Stimulated activated CD8-positive, alpha-beta memory T cell treated with anti-CD3 and anti-CD28 coated beads, Interleukin-2, amount 100 ng/mL, for 48 hours (primary cell): ENCODE data around the gene MLNR.
A peak's percentile ranks its signal among the peaks of the same experiment; 100 is the strongest.

Source experiments
- DNase-seq, 2 donors: peaks; one replicate each; pipeline ENCODE4 v3.0.0-alpha.2; 2020; ENCODE audit warnings: low read depth in 2 of 2

Gene MLNR, protein sequence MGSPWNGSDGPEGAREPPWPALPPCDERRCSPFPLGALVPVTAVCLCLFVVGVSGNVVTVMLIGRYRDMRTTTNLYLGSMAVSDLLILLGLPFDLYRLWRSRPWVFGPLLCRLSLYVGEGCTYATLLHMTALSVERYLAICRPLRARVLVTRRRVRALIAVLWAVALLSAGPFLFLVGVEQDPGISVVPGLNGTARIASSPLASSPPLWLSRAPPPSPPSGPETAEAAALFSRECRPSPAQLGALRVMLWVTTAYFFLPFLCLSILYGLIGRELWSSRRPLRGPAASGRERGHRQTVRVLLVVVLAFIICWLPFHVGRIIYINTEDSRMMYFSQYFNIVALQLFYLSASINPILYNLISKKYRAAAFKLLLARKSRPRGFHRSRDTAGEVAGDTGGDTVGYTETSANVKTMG

GRCh38 chr13:49220036-49220855 lies at the start of gene MLNR:
MLNR (plus strand) TSS chr13:49220338; CDS start chr13:49220338, 0 bp downstream.
- peak; percentile 22 for DNase-seq

DNA sequence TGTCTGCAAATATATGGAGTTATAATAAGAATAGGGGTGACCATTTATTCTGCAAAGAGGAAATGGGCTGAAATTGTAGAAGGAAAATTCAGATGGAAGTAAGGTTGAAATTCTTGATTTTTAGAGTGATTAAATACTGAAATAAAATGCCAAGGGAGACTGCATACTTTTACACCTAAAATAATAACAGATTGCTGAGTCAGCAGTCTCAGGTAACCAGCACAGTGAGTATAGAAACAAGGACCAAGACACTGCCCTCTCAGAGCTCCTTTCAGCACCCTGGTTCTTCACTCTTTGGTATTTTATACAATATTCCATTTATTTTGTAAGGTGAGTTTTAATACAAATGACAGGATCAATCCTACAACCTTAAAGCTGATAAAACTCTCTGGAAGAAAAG lies 48.8 kb upstream of the MLNR start:
- no peak for DNase-seq

DNA sequence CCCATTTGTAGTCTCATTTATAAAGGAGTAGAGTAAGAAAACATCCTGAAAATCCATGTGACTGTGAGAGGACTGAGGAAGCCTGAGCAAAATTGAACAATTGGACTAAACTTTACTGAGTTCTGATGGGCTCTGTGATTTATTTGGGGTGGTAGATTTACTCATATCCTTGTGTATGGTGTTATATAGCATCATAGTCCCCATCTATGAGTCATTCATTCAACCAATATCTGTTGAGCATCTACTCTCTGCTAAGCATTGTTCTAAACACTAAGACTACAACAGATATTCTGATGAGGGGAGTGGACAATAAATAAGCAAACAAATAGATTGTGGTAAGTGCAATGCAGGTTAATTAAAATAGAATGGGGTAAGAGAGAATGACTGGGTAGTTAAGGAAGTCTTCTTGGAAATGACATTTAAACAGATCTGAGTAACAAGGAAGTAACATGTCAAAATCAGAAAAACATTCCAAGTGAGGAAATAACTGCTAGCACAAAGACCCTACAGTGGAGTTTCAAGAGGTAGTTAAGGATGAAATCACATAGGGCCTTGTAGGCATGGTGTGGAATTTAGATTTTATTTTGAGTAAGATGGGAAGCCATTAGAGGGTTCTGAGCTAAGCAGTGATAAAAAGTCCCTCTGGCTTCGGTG lies 36.3 kb upstream of the MLNR start:
- no peak for DNase-seq

DNA sequence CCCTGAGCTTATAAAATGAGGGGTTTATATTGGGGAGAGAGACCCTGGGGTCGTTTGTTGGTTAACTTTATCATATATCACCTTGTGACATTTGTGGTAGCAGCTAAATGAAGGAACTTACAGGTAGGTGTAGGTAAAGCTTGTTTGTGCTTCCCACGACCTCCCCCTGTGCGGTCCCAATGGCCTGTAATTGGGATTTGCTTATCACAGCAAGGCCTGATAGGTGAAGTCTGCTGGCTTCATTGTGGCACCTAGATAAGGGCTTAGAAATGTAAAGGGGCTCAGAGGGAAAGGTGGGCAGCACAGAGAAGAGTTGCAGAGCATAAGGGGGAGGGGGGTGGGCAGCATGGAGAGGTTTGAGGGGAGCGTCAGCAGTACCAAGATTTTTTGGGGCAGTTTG lies 35.5 kb upstream of the MLNR start:
- no peak for DNase-seq

DNA sequence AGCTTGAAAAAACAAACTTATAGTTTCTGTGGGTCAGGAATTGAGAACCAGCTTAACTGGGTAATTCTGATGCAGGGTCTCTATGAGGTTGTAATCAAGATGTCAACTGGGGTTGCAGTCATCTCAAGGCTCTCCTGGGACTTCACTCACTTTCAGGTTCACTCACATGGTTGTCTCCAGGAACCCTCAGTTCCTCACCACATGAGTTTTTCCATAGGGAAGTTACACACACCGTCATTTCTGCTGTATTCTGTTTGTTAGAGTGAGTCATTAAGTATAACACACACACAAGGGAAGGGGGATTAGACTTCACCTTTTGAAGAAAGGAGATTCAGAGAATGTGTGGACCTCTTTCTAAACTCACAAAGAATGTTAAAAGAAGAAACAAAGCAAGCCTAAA lies 34.9 kb upstream of the MLNR start:
- no peak for DNase-seq

GRCh38 chr13:49190901-49191300 lies 29.2 kb upstream of the MLNR start:
- no peak for DNase-seq

DNA sequence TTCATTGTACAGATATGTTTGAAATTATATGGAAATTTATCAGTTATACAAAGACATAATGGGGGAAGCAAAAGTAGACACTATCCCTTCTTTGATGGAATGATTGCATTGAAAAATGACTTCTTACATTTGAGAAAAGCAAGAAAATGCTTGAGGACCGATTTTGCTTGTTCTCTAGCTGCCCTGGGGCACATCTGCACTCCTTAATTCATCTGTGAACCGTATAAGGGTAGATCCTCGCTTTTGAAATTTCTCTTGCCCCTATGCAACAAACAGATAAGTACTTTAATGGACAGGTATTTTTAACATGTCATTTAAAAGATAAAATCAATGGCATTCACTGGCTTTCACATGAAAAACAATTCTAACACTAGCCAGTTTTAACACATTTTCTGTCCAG lies 13.5 kb upstream of the MLNR start:
- DNase-seq: no peak

GRCh38 chr13:49208619-49209018 lies 11.5 kb upstream of the MLNR start:
- no peak for DNase-seq

- DNase-seq: no peak
Measured at GRCh38 chr13:49210114-49210513, 10.0 kb upstream of the MLNR start.

DNA sequence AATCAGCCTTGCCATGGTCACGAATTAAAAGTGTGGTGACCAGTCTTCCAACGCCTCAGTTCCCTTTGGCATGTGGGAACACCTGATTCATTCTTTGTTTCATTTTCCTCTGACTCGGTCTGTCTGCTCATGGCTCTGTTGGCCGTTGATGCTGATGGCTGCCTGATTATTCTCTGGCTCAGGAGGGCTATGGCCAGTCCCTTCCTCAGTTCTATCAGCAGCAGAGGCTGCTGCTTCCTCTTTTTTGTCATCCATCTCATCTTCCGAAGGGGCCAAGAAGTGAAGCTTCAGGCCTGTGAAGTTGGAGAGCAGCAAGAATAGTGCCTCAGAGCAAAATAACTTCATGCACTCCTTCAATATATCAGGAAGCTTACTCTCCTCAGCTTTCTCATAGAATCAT lies 9.5 kb upstream of the MLNR start:
- no peak for DNase-seq

DNA sequence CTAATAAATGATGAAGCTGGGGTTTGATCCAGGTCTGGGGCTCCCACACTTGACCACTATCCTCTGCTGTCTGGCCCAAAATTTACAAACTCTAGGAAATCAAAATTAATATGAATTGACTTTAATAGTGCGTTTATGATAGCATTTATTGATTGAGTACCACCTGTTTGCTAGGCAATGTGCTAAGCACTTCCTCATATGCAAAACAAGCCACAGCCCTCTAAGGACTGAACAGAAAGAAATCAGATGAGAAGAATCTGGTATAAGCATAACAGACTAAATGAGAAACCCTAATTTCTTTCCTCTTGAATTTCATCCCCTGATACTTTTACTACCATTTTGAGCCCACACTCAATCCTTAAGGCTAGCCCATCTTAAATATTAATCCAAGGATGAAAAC lies 6.6 kb upstream of the MLNR start:
- no peak for DNase-seq

- DNase-seq: no peak
Measured at GRCh38 chr13:49213997-49214916, 5.9 kb upstream of the MLNR start.

DNA sequence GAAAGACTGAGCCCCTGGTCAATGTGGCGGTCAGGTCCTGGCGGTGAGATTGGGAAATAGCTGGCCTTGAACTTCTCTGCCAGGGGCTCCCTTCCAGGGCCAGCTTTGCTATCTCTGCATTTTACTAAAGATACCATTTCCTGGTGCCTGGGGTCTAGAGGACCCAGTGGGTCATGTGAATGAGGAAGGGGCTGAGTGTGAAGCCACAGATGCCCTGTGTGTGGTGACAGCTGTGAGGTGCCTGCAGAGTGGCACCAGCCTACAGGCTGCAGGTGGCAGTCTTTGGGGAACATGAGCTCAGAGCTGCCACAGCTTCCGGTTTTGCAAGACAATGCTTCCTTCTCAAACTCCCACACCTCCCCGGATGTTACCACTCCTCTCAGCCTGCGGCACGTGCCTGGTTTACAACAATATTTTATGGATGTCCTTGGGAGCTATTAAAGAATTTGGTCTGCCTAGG lies 5.2 kb upstream of the MLNR start:
- DNase-seq: no peak

GRCh38 chr13:49216334-49216733 lies 3.8 kb upstream of the MLNR start:
- DNase-seq: no peak

DNA sequence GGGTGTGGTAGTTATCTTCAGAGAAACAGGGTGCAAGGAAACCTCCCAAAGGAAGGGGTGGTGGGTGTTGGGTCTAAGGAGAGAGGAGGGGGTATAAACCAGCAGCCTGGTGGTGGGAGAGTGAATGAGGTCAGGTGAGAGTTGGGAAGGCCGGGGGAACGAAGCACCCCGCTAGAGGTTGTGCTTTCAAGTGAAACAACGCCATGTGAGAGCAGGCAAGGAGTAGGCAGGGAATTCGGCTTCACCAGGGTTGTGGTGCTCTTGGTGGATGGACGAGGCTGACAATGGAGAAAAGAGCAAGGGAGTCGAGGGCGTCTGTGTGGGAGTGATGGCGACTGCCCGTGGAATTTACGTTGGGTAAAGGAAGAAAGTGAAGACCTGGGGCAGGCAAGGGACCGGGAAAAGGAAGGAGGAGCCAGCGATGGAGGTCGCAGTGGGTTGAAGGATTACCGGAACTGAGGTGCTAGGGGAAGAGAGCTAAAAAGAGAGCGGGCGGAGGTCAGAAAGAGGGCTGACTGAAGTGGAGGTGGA lies 2.1 kb upstream of the MLNR start:
- DNase-seq: no peak

DNA sequence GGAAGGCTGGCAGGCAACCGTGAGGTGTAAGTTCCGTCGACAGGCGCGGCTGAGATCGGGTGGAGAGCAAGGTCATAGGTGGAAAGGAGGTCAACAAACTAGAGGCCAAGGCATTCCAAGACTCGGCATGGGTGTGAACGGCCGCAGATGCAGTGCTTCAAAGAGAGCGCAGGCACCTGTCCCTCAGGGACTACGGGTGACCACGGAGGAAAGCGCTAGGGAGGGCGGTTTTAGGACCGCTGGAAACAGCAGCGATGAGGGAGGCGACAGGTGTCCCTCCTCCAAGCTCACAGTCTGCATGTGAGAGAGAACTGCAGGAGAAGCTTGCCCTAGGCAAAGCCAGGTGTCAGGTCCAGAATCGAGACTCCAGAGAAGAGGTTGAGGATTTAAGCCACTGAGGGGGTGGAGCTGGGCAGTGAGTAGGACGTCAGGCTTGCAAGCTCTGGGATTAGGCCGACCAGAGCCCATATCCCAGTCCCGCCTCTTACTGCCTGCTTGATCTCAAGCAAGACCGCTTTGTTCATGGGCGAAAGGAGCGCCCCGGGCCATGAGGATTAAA lies 1.6 kb upstream of the MLNR start:
- no peak for DNase-seq

- no peak for DNase-seq
Measured at GRCh38 chr13:49219647-49220035, 497 bp upstream of the MLNR start.

- no peak for DNase-seq
Measured at GRCh38 chr13:49220856-49221589, 885 bp downstream of the MLNR start.

DNA sequence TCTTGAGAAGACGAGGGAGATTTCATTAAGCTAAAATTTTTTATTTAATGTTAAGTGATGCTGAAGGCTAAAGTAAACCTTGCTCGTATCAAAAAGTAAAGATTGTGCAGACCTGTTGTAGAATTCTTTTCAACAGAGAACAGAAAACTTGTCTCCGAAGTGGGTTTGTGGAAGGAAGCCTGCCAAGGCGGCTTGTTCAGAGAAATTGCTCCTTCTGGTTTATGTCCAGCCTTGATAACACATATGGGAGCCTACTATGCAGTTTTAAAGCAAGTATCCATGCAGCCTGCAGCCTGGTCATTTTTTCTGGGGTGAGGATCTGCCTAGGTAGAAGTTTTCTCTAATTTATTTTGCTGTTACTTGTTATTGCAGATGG lies 1.4 kb downstream of the MLNR start:
- DNase-seq: no peak
